Lower leg skin (tissue), 4 donors: ENCODE measurements around the gene MX1. TPM values are rescaled to one million over a fixed set of nuclear protein-coding genes. Genes with fewer than 3 reads are reported as not detected.
A peak's percentile ranks its signal among the peaks of the same experiment; 100 is the strongest.

Source experiments
- DNase-seq, 2 donors: peaks; one replicate each; pipeline ENCODE4 v3.0.0-alpha.2; 2019; ENCODE audit warnings: low spot score in 2 of 2
- H3K4me3 ChIP-seq: fragments of 200-600 bp; sonication (generic); 2 replicates; pipeline ENCODE4 v1.5.1; 2017; ENCODE audit warnings: mild to moderate bottlenecking, low read depth; ENCODE audit not compliant: poor library complexity, severe bottlenecking
- CTCF ChIP-seq, 3 donors: fragments of 450-650 bp; IDR thresholded peaks; one replicate each; pipeline ENCODE4 v1.5.1; 2016; ENCODE audit warnings: antibody characterized with exemption in 3 of 3, mild to moderate bottlenecking in 3 of 3, moderate library complexity in 2 of 3
- POLR2A ChIP-seq, 2 donors: fragments of 450-650 bp; IDR thresholded peaks; one replicate each; pipeline ENCODE4 v1.6.1; 2016 to 2017; ENCODE audit warnings: antibody characterized with exemption in 2 of 2, mild to moderate bottlenecking in 1 of 2, moderate library complexity in 1 of 2
- WGBS, 2 donors: methylation state at CpG; one replicate each; pipeline ENCODE4 v1.1.5; 2018; 5-methylcytosine and 5-hydroxymethylcytosine counted together
- intact Hi-C: fragments of 100-400 bp; cut with DNase I; formaldehyde crosslinking; loops from one replicate; pipeline ENCODE4 v1.15.0; 2023; ENCODE audit warnings: low total_unique reads
- total RNA-seq, 4 donors: library from RNA; depleted of rRNA; stranded (reverse); fragments of >200 nt; gene quantifications; one replicate each; pipeline ENCODE4 v1.1.0, GENCODE V29; 2016

Gene MX1
- total RNA-seq, 4 donors from 2014 or later: 3.3 to 15.1 (median 9.1) TPM

- intact Hi-C loops: no loop called here
- H3K4me3 ChIP-seq: no peak overlapping the region
- TF ChIP-seq POLR2A (IDR thresholded peaks at IDR 0.05): no peak
- 91 to 98% methylated on average over 7 of the region's 7 CpGs for WGBS, 2 donors
- no peak for DNase-seq
These were observed 17.5 kb downstream of the MX1 start for GRCh38 chr21:41443562-41443961.

GRCh38 chr21:41444703-41445464, 18.8 kb downstream of the MX1 start:
- no peak overlapping the region for H3K4me3 ChIP-seq
- intact Hi-C loops: no loop called here
- peak in 1 of 2 donors; percentile 63 for DNase-seq
- 92% methylated on average over 13 of the region's 13 CpGs for WGBS, 2 donors
- TF ChIP-seq CTCF (IDR thresholded peaks at IDR 0.05) (no peak), POLR2A (IDR thresholded peaks at IDR 0.05) (no peak)

- WGBS, 2 donors: 84 to 93% methylated on average over 7 of the region's 7 CpGs
- no peak overlapping the region for H3K4me3 ChIP-seq
- peak in 1 of 2 donors; percentile 46 for DNase-seq
- intact Hi-C loops: no loop called here
- no peak for TF ChIP-seq POLR2A (IDR thresholded peaks at IDR 0.05)
- no peak for TF ChIP-seq CTCF (IDR thresholded peaks at IDR 0.05)
These were observed 19.4 kb downstream of the MX1 start for GRCh38 chr21:41445465-41445862.

- 91 to 96% methylated on average over 4 of the region's 4 CpGs for WGBS, 2 donors
- H3K4me3 ChIP-seq: no peak overlapping the region
- TF ChIP-seq CTCF (IDR thresholded peaks at IDR 0.05): no peak
- TF ChIP-seq POLR2A (IDR thresholded peaks at IDR 0.05): no peak
- no peak for DNase-seq
- intact Hi-C loops: no loop called here
These were observed 20.5 kb downstream of the MX1 start for GRCh38 chr21:41446586-41446985.

GRCh38 chr21:41447356-41447755, 21.3 kb downstream of the MX1 start:
- intact Hi-C loops: no loop called here
- no peak for TF ChIP-seq CTCF (IDR thresholded peaks at IDR 0.05)

GRCh38 chr21:41449613-41450012, 23.6 kb downstream of the MX1 start:
- intact Hi-C loops: no loop called here
- no peak for DNase-seq
- WGBS, 2 donors: 75 to 98% methylated on average over 5 of the region's 5 CpGs
- no peak overlapping the region for H3K4me3 ChIP-seq
- no peak for TF ChIP-seq CTCF (IDR thresholded peaks at IDR 0.05)

More at GRCh38 chr21:41447356-41447755, 21.3 kb downstream of the MX1 start:
- H3K4me3 ChIP-seq: no peak overlapping the region
- DNase-seq: no peak
- WGBS, 2 donors: 88 to 93% methylated on average over 3 of the region's 3 CpGs
